Caco-2 (cell line): ENCODE results near the gene LPCAT3. TPM values are rescaled to one million over a fixed set of nuclear protein-coding genes. Genes with fewer than 3 reads are reported as not detected.

Source experiments
- BruUV-seq: library from RNA; stranded (reverse); fragments of 400-500 nt; replicated peaks from 2 replicates; lab custom pipeline; 2021; lab: Mats Ljungman, UMichigan
- CTCF ChIA-PET: fragments of 300-600 bp; sonication (Branson Sonifier 250); formaldehyde crosslinking; loops from one replicate; lab custom pipeline; 2022; ENCODE audit warnings: antibody characterized with exemption; lab: Charles Lee
- POLR2A ChIA-PET: fragments of 300-600 bp; sonication (Branson Sonifier 250); formaldehyde crosslinking; loops from one replicate; lab custom pipeline; 2022; ENCODE audit warnings: antibody characterized with exemption; lab: Charles Lee
- DNase-seq, 2 experiments: peaks; one replicate each; pipeline versions ENCODE4 v3.0.0 to v3.0.0-alpha.2; 2020 to 2022
- H3K27me3 ChIP-seq: replicated peaks from 2 replicates; pipeline ENCODE4 v1.6.0; 2011; ENCODE audit warnings: low read length; ENCODE audit not compliant: control insufficient read depth, insufficient read depth
- H3K36me3 ChIP-seq: 2 replicates; pipeline ENCODE4 v1.5.1; 2011; ENCODE audit warnings: low read length; ENCODE audit not compliant: control insufficient read depth, insufficient read depth
- H3K4me1 ChIP-seq: fragments of 250-450 bp; sonication (Bioruptor Pico); 2 replicates; pipeline ENCODE4 v1.5.1; 2020; ENCODE audit warnings: mild to moderate bottlenecking
- H3K4me3 ChIP-seq: 2 replicates; pipeline ENCODE4 v1.5.1; 2011; ENCODE audit warnings: low read depth, mild to moderate bottlenecking, control low read depth, low read length
- H3K9me3 ChIP-seq: fragments of 250-450 bp; sonication (Bioruptor Pico); 2 replicates; pipeline ENCODE4 v1.5.1; 2020; ENCODE audit warnings: mild to moderate bottlenecking, moderate library complexity
- H3K27ac Mint-ChIP-seq: one replicate; pipeline ENCODE4 v1.8.0; 2022; ENCODE audit warnings: mixed read lengths; ENCODE audit not compliant: unreplicated experiment
- H3K27me3 Mint-ChIP-seq: one replicate; pipeline ENCODE4 v1.8.0; 2022; ENCODE audit warnings: mixed read lengths; ENCODE audit not compliant: insufficient read depth, unreplicated experiment
- H3K36me3 Mint-ChIP-seq: one replicate; pipeline ENCODE4 v1.8.0; 2022; ENCODE audit warnings: mild to moderate bottlenecking, mixed read lengths; ENCODE audit not compliant: insufficient read depth, unreplicated experiment
- H3K4me1 Mint-ChIP-seq: one replicate; pipeline ENCODE4 v1.8.0; 2022; ENCODE audit warnings: low read depth, mixed read lengths; ENCODE audit not compliant: unreplicated experiment
- H3K4me3 Mint-ChIP-seq: one replicate; pipeline ENCODE4 v1.8.0; 2022; ENCODE audit warnings: mild to moderate bottlenecking, moderate library complexity, mixed read lengths; ENCODE audit not compliant: unreplicated experiment
- H3K9me3 Mint-ChIP-seq: one replicate; pipeline ENCODE4 v1.8.0; 2022; ENCODE audit warnings: mixed read lengths; ENCODE audit not compliant: unreplicated experiment
- CTCF ChIP-seq, 2 experiments: fragments of 200-600 bp in 1 of 2; IDR thresholded peaks; 1 replicate in 1 of 2; 2 replicates in 1 of 2; pipeline versions ENCODE4 v1.5.1 to v1.8.0; 2011 to 2022; ENCODE audit warnings: antibody characterized with exemption in 1 of 2, control low read depth in 1 of 2, inconsistent platforms in 1 of 2, low read depth in 1 of 2, low read length in 1 of 2, mild to moderate bottlenecking in 1 of 2, moderate library complexity in 1 of 2; ENCODE audit not compliant: insufficient read depth in 1 of 2, severe bottlenecking in 1 of 2, unreplicated experiment in 1 of 2
- intact Hi-C: fragments of 100-400 bp; cut with micrococcal nuclease; formaldehyde crosslinking; loops from one replicate; pipeline ENCODE4 v1.10.0; 2022; ENCODE audit not compliant: unreplicated experiment
- total RNA-seq: library from RNA; stranded (reverse); gene quantifications from 2 replicates; pipeline ENCODE4 v1.2.3, GENCODE V29; 2022

Gene LPCAT3
- total RNA-seq, 1 experiment from 2014 or later = 142 TPM

GRCh38 chr12:7026854-7027253, 8.6 kb upstream of the LPCAT3 start:
- H3K27me3 ChIP-seq = no peaks in the 10 kb centered on the region
- no TSS peak for BruUV-seq
- no peaks in the 10 kb centered on the region for H3K4me1 ChIP-seq
- no peaks in the 10 kb centered on the region for H3K36me3 Mint-ChIP-seq
- H3K36me3 ChIP-seq = no peaks in the 10 kb centered on the region; the same call in 1 of the 2 replicates
- H3K4me3 Mint-ChIP-seq = no peak overlapping the region
- ChIA-PET POLR2A (no interaction called here), CTCF (no interaction called here)
- no peak overlapping the region for H3K4me3 ChIP-seq
- H3K9me3 ChIP-seq = peaks cover 9% of the 10 kb centered on the region
- H3K27me3 Mint-ChIP-seq = no peaks in the 10 kb centered on the region
- H3K9me3 Mint-ChIP-seq = no peaks in the 10 kb centered on the region
- no peak for TF ChIP-seq CTCF (IDR thresholded peaks at IDR 0.05; ENCODE audit: insufficient read depth in 1 of 2, low read depth in 1 of 2, low read length in 1 of 2, severe bottlenecking in 1 of 2, unreplicated experiment in 1 of 2)
- H3K4me1 Mint-ChIP-seq = no peaks in the 10 kb centered on the region
- no peak overlapping the region for H3K27ac Mint-ChIP-seq
- intact Hi-C loops = no loop called here
- DNase-seq = no peak

GRCh38 chr12:7023114-7023513, 4.8 kb upstream of the LPCAT3 start:
- Mint-ChIP-seq H3K27ac (no peak overlapping the region), H3K9me3 (no peaks in the 10 kb centered on the region)

DNA sequence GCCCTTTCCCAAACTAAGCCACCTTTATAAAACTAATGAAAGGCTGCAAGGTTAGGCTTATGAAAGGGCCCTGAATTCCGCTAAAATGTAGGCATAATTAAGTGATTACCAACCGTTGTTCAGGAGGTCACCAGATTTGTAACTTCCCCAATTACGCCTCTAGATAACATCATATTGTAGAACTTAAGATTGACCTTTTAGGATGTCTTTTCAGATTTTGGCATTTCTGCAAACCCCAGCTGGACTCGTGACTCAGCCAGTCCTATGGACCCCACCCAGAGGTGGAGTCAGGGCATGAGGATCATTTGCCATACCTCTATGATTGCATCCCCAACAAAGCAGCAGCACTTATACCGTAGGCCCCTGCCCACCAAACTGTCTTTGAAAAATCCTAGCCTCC, 3.7 kb upstream of the LPCAT3 start:
- H3K36me3 Mint-ChIP-seq = peaks cover 9% of the 10 kb centered on the region
- ChIA-PET POLR2A (no interaction called here), CTCF (interaction anchor here (0.6 to 1.0 kb wide), 2 partner anchors 22 to 57 kb away, joined by 3 read pairs; no protein-coding TSS in a partner anchor)
- H3K27me3 Mint-ChIP-seq = no peaks in the 10 kb centered on the region
- no peak overlapping the region for H3K27ac Mint-ChIP-seq
- H3K4me1 Mint-ChIP-seq = peaks cover 9% of the 10 kb centered on the region
- BruUV-seq = no TSS peak
- Histone ChIP-seq H3K36me3 (no peaks in the 10 kb centered on the region), H3K4me3 (no peak overlapping the region), H3K4me1 (peaks cover 12% of the 10 kb centered on the region), H3K9me3 (no peaks in the 10 kb centered on the region), H3K27me3 (no peaks in the 10 kb centered on the region)
- H3K4me3 Mint-ChIP-seq = no peak overlapping the region
- TF ChIP-seq CTCF (IDR thresholded peaks at IDR 0.05; ENCODE audit: insufficient read depth in 1 of 2, low read depth in 1 of 2, low read length in 1 of 2, severe bottlenecking in 1 of 2, unreplicated experiment in 1 of 2) = no peak
- no peak for DNase-seq
- intact Hi-C loops = no loop called here
- H3K9me3 Mint-ChIP-seq = no peaks in the 10 kb centered on the region

More at GRCh38 chr12:7023114-7023513, 4.8 kb upstream of the LPCAT3 start:
- no peak for TF ChIP-seq CTCF (IDR thresholded peaks at IDR 0.05; ENCODE audit: insufficient read depth in 1 of 2, low read depth in 1 of 2, low read length in 1 of 2, severe bottlenecking in 1 of 2, unreplicated experiment in 1 of 2)
- no peaks in the 10 kb centered on the region for H3K4me1 Mint-ChIP-seq
- BruUV-seq = no TSS peak
- peaks cover 5% of the 10 kb centered on the region for H3K36me3 Mint-ChIP-seq
- no peak for DNase-seq
- H3K4me3 Mint-ChIP-seq = no peak overlapping the region
- H3K9me3 ChIP-seq = no peaks in the 10 kb centered on the region
- peaks cover 7% of the 10 kb centered on the region for H3K4me1 ChIP-seq
- ChIA-PET POLR2A (no interaction called here), CTCF (no interaction called here)
- intact Hi-C loops = no loop called here
- no peaks in the 10 kb centered on the region for H3K36me3 ChIP-seq
- H3K27me3 ChIP-seq = no peaks in the 10 kb centered on the region
- H3K4me3 ChIP-seq = no peak overlapping the region
- H3K27me3 Mint-ChIP-seq = no peaks in the 10 kb centered on the region
